Hepatocyte (in vitro differentiated cells): Measurements from ENCODE around the gene LRP1B. TPM values are rescaled to one million over a fixed set of nuclear protein-coding genes. Genes with fewer than 3 reads are reported as not detected.

Experiments
- DNase-seq: peaks from one replicate; pipeline ENCODE4 v3.0.0-alpha.2; 2016; ENCODE audit warnings: low spot score
- H2AFZ ChIP-seq: fragments of 200-600 bp; sonication (generic); 2 replicates; pipeline ENCODE4 v1.6.0; 2016; ENCODE audit warnings: antibody characterized with exemption, mild to moderate bottlenecking
- H3K27ac ChIP-seq: fragments of 200-600 bp; sonication (generic); 2 replicates; pipeline ENCODE4 v1.5.1; 2016; ENCODE audit warnings: mild to moderate bottlenecking
- H3K27me3 ChIP-seq: fragments of 200-600 bp; sonication (generic); 2 replicates; pipeline ENCODE4 v1.6.1; 2016
- H3K36me3 ChIP-seq: fragments of 200-600 bp; sonication (generic); replicated peaks from 2 replicates; pipeline ENCODE4 v1.5.1; 2016; ENCODE audit warnings: low read depth; ENCODE audit not compliant: insufficient read depth
- H3K4me1 ChIP-seq: fragments of 200-600 bp; sonication (generic); 2 replicates; pipeline ENCODE4 v1.5.1; 2016; ENCODE audit warnings: mild to moderate bottlenecking, moderate library complexity; ENCODE audit not compliant: insufficient read depth
- H3K4me2 ChIP-seq: fragments of 200-600 bp; sonication (generic); 2 replicates; pipeline ENCODE4 v1.6.0; 2016
- H3K4me3 ChIP-seq: fragments of 200-600 bp; sonication (generic); 2 replicates; pipeline ENCODE4 v1.5.1; 2016; ENCODE audit warnings: mild to moderate bottlenecking
- H3K79me2 ChIP-seq: fragments of 200-600 bp; sonication (generic); 2 replicates; pipeline ENCODE4 v1.6.0; 2017; ENCODE audit warnings: mild to moderate bottlenecking
- H3K9me2 ChIP-seq: fragments of 200-600 bp; sonication (generic); replicated peaks from 2 replicates; pipeline ENCODE4 v1.6.0; 2017; ENCODE audit warnings: mild to moderate bottlenecking; ENCODE audit not compliant: insufficient read depth
- H3K9me3 ChIP-seq: fragments of 200-600 bp; sonication (generic); 2 replicates; pipeline ENCODE4 v1.5.1; 2016; ENCODE audit warnings: low read depth, mild to moderate bottlenecking
- H4K20me1 ChIP-seq: fragments of 200-600 bp; sonication (generic); 2 replicates; pipeline ENCODE4 v1.6.0; 2016; ENCODE audit warnings: mild to moderate bottlenecking; ENCODE audit not compliant: insufficient read depth, poor library complexity, severe bottlenecking
- EZH2 ChIP-seq: fragments of 200-600 bp; sonication (generic); IDR thresholded peaks from 2 replicates; pipeline ENCODE4 v1.6.1; 2016; ENCODE audit warnings: antibody characterized with exemption, mild to moderate bottlenecking, borderline replicate concordance
- EZH2phosphoT487 ChIP-seq: fragments of 200-600 bp; sonication (generic); IDR thresholded peaks from one replicate; pipeline ENCODE4 v1.6.1; 2018; ENCODE audit warnings: antibody characterized with exemption, mild to moderate bottlenecking, low read depth, moderate library complexity; ENCODE audit not compliant: unreplicated experiment, severe bottlenecking
- WGBS: methylation state at CpG from one replicate; pipeline ENCODE4 v1.1.6; 2016; ENCODE audit warnings: low lambda C conversion rate; ENCODE audit errors: missing lambda C conversion rate; 5-methylcytosine and 5-hydroxymethylcytosine counted together
- polyA plus RNA-seq: library from polyadenylated mRNA; unstranded; fragments of >200 nt; fragmentation: Nextera tagmentation; extraction: Ambion mirVana; gene quantifications from 2 replicates; pipeline ENCODE4 v1.2.1, GENCODE V29; 2016
- total RNA-seq: library from RNA; depleted of rRNA; stranded (reverse); fragments of >200 nt; gene quantifications from 2 replicates; pipeline ENCODE4 v1.2.3, GENCODE V29; 2014
- TF ChIP-seq, protein P1 (sequence below): fragments of 200-600 bp; sonication (generic); IDR thresholded peaks from 2 replicates; pipeline ENCODE4 v1.5.1; 2016; ENCODE audit warnings: antibody characterized with exemption, mild to moderate bottlenecking; ENCODE audit not compliant: poor library complexity

Gene LRP1B
- total and polyA plus RNA-seq, 2 experiments from 2014 or later, result 0.65 to 2.0 TPM

- no peaks in the 10 kb centered on the region for H3K36me3 ChIP-seq
- no peak overlapping the region for H2AFZ ChIP-seq
- H3K4me2 ChIP-seq, result no peak overlapping the region
- no peak overlapping the region for H3K4me3 ChIP-seq
- H3K27ac ChIP-seq, result no peak overlapping the region
- H3K27me3 ChIP-seq, result no peaks in the 10 kb centered on the region
- H3K9me3 ChIP-seq, result no peaks in the 10 kb centered on the region
- no peaks in the 10 kb centered on the region for H3K79me2 ChIP-seq
- no peaks in the 10 kb centered on the region for H3K4me1 ChIP-seq
- no peak for DNase-seq
- H4K20me1 ChIP-seq, result no peaks in the 10 kb centered on the region
- H3K9me2 ChIP-seq, result no peaks in the 10 kb centered on the region
- 47% methylated on average over 1 of the region's 1 CpG for WGBS
- TF ChIP-seq, protein P1, sequence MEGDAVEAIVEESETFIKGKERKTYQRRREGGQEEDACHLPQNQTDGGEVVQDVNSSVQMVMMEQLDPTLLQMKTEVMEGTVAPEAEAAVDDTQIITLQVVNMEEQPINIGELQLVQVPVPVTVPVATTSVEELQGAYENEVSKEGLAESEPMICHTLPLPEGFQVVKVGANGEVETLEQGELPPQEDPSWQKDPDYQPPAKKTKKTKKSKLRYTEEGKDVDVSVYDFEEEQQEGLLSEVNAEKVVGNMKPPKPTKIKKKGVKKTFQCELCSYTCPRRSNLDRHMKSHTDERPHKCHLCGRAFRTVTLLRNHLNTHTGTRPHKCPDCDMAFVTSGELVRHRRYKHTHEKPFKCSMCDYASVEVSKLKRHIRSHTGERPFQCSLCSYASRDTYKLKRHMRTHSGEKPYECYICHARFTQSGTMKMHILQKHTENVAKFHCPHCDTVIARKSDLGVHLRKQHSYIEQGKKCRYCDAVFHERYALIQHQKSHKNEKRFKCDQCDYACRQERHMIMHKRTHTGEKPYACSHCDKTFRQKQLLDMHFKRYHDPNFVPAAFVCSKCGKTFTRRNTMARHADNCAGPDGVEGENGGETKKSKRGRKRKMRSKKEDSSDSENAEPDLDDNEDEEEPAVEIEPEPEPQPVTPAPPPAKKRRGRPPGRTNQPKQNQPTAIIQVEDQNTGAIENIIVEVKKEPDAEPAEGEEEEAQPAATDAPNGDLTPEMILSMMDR, result no peak
- TF ChIP-seq EZH2, result no peak
- no peak for TF ChIP-seq EZH2phosphoT487
Observed at GRCh38 chr2:140604096-140604495, 1526.7 kb downstream of the LRP1B start.

DNA sequence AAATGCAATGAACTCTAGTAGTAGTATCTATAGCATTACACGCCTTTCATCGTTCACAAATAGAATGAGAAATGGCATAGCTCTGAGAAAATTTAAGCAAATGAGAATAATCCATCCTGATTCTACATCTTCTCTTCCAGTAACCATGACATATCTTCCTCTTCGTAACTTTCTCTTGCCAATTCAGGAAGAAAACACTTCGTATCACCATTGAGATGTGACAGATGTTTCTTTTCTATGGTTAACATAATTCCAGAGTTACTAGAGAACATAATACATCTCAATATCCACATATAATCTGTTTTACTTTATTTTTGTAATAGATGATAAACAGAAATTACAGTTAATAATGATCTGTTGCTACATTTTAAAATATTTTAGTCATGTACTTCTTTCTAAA, 1527.4 kb downstream of the LRP1B start:
- no peak overlapping the region for H2AFZ ChIP-seq
- H3K27ac ChIP-seq, result no peak overlapping the region
- no peaks in the 10 kb centered on the region for H3K9me3 ChIP-seq
- H3K9me2 ChIP-seq, result no peaks in the 10 kb centered on the region
- no peaks in the 10 kb centered on the region for H4K20me1 ChIP-seq
- TF ChIP-seq EZH2, result no peak
- no peaks in the 10 kb centered on the region for H3K79me2 ChIP-seq
- no peaks in the 10 kb centered on the region for H3K36me3 ChIP-seq
- WGBS, result 95% methylated on average over 4 of the region's 4 CpGs
- no peaks in the 10 kb centered on the region for H3K27me3 ChIP-seq
- no peak for DNase-seq
- no peak overlapping the region for H3K4me3 ChIP-seq
- no peak overlapping the region for H3K4me2 ChIP-seq
- no peaks in the 10 kb centered on the region for H3K4me1 ChIP-seq

DNA sequence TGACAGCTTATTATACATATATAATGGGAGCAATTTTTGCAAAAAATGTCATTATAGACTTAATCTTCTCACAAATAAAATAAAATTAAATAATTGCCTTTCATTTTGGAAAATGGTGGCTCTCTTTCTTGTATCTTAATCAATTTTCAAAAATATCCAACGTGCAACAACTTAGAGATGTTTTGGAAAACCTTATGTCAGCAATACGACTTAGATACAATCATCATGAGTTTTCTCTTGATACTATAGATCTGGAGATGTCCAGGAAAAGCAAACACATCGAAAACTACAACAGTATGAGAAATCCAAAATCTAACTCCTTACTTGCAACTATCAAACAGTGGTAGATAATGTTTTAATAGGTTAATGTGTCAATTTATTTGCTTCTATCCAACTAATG, 1529.0 kb downstream of the LRP1B start:
- H3K27ac ChIP-seq, result no peak overlapping the region
- H2AFZ ChIP-seq, result no peak overlapping the region
- TF ChIP-seq EZH2 (no peak), EZH2phosphoT487 (no peak)
- TF ChIP-seq, protein P1, result no peak
- no peak overlapping the region for H3K4me3 ChIP-seq
- no peaks in the 10 kb centered on the region for H3K36me3 ChIP-seq
- DNase-seq, result no peak
- H3K4me1 ChIP-seq, result no peaks in the 10 kb centered on the region
- no peaks in the 10 kb centered on the region for H3K9me2 ChIP-seq
- no peaks in the 10 kb centered on the region for H3K79me2 ChIP-seq
- no peaks in the 10 kb centered on the region for H3K27me3 ChIP-seq
- H4K20me1 ChIP-seq, result no peaks in the 10 kb centered on the region
- WGBS, result 72% methylated on average over 3 of the region's 3 CpGs
- H3K4me2 ChIP-seq, result no peak overlapping the region
- H3K9me3 ChIP-seq, result no peaks in the 10 kb centered on the region

GRCh38 chr2:140601342-140601741, 1529.5 kb downstream of the LRP1B start:
- 46% methylated on average over 1 of the region's 1 CpG for WGBS
- H3K27me3 ChIP-seq, result no peaks in the 10 kb centered on the region
- no peak for TF ChIP-seq EZH2
- TF ChIP-seq EZH2phosphoT487, result no peak
- TF ChIP-seq, protein P1, result no peak
- H3K4me2 ChIP-seq, result no peak overlapping the region
- no peak overlapping the region for H3K4me3 ChIP-seq
- no peaks in the 10 kb centered on the region for H3K4me1 ChIP-seq
- H3K36me3 ChIP-seq, result no peaks in the 10 kb centered on the region
- H3K9me2 ChIP-seq, result no peaks in the 10 kb centered on the region
- H3K79me2 ChIP-seq, result no peaks in the 10 kb centered on the region
- no peaks in the 10 kb centered on the region for H4K20me1 ChIP-seq
- no peak overlapping the region for H3K27ac ChIP-seq
- no peaks in the 10 kb centered on the region for H3K9me3 ChIP-seq
- DNase-seq, result no peak
- H2AFZ ChIP-seq, result no peak overlapping the region
